H1 (cell line): ENCODE measurements around the gene TM9SF3. TPM values are rescaled to one million over a fixed set of nuclear protein-coding genes. Genes with fewer than 3 reads are reported as not detected.

Experiments
- BRCA1 ChIP-seq: IDR thresholded peaks from 2 replicates; pipeline ENCODE4 v1.6.1; 2012; ENCODE audit warnings: low read depth, low read length, improper control_type of control experiment
- CEBPB ChIP-seq: IDR thresholded peaks from 2 replicates; pipeline ENCODE4 v1.6.1; 2012; ENCODE audit warnings: low read depth, low read length
- HDAC2 ChIP-seq, 2 experiments: fragments of 300-600 bp in 1 of 2; sonication (generic) in 1 of 2; IDR thresholded peaks; 2 replicates each; pipeline ENCODE4 v1.6.1; 2011 to 2012; ENCODE audit warnings: low read depth in 2 of 2, low read length in 2 of 2, mild to moderate bottlenecking in 2 of 2, moderate library complexity in 2 of 2, borderline replicate concordance in 1 of 2, inconsistent platforms in 1 of 2
- SAP30 ChIP-seq: fragments of 300-600 bp; sonication (generic); IDR thresholded peaks from 2 replicates; pipeline ENCODE4 v1.7.1; 2012; ENCODE audit warnings: low read length, moderate library complexity, mild to moderate bottlenecking, inconsistent platforms; ENCODE audit not compliant: insufficient read depth, insufficient replicate concordance
- SP4 ChIP-seq: IDR thresholded peaks from 2 replicates; pipeline ENCODE4 v1.6.1; 2012; ENCODE audit warnings: low read length, inconsistent platforms
- YY1 ChIP-seq: IDR thresholded peaks from 2 replicates; pipeline ENCODE4 v1.6.1; 2011; ENCODE audit warnings: low read depth, mild to moderate bottlenecking, low read length
- polyA plus RNA-seq, 7 experiments: library from polyadenylated mRNA; depleted of rRNA in 3 of 7; stranded (reverse) in 5 of 7; unstranded in 2 of 7; fragments of >200 nt in 5 of 7; fragments of 200-250 nt in 2 of 7; gene quantifications; 1 replicate in 5 of 7; 2 replicates in 1 of 7; 4 replicates in 1 of 7; pipeline versions ENCODE4 v1.2.1 to v1.2.3, GENCODE V29; 2011 to 2013; ENCODE audit warnings: missing spikeins in 2 of 7, mixed read lengths in 2 of 7
- total RNA-seq: library from RNA; stranded (reverse); fragmentation: NEBNext Ultra II Directional; extraction: Animal tissue kit (Norgen Biotek cat#: 25700); gene quantifications from 2 replicates; pipeline ENCODE4 v1.2.1, GENCODE V29; 2021
- TF ChIP-seq, protein P1 (sequence below): IDR thresholded peaks from 2 replicates; pipeline ENCODE4 v1.6.1; 2012; ENCODE audit warnings: low read length, inconsistent platforms

Gene TM9SF3
- total and polyA plus RNA-seq, 2 of the 8 experiments (the other 6 are each of a cell fraction or from before 2014, with no cell fraction given), result 123 to 127 TPM

DNA sequence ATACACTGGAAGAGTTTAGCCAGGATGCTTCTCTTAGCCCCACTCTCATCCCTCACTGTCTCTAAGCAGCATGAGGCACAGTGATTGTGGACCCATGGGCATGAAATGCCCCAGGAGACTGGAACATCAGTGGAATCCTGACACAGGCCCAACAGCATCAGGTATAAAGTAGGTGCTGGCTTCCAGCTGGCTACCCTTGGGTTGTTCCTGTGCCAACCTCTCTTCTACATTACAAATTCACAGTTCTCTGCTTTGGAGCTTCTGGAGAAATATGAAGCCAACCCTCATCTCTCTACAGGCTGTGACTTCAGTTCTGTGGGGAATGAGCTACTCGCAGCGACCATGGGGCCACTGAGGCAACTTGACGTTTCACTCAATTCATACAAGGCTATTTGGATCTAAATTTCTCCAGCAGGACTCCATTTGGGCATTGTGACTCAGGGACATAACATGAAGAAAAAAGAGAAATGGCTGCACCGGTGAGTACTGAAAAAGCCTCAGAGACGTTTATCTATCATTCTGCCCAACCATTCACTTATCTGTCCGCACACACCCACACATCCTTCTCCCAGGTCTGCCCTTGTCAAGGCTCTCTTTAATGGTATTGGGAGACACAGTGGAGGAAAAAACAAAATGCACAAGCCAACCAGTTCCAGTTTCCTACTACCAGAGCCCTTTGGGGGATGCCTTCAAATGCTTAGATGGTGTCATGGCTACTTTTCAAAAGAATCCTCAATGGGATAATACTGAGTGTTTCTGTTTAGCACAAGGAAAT is 35.4 kb upstream of the TM9SF3 start (continued):
- TF ChIP-seq, protein P1, sequence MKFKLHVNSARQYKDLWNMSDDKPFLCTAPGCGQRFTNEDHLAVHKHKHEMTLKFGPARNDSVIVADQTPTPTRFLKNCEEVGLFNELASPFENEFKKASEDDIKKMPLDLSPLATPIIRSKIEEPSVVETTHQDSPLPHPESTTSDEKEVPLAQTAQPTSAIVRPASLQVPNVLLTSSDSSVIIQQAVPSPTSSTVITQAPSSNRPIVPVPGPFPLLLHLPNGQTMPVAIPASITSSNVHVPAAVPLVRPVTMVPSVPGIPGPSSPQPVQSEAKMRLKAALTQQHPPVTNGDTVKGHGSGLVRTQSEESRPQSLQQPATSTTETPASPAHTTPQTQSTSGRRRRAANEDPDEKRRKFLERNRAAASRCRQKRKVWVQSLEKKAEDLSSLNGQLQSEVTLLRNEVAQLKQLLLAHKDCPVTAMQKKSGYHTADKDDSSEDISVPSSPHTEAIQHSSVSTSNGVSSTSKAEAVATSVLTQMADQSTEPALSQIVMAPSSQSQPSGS, result no peak
- TF ChIP-seq HDAC2 (IDR thresholded peaks at IDR 0.05; ENCODE audit: borderline replicate concordance in 1 of 2, low read depth in 2 of 2, low read length in 2 of 2) (no peak), SAP30 (no peak), YY1 (no peak), BRCA1 (no peak), SP4 (no peak), CEBPB (no peak)
